Measurements from ENCODE around the gene ERC2.
"Not testable (repeated sequence)": the region's sequence is repeated elsewhere in the genome, so short reads cannot be mapped to it uniquely, and the experiment has no call there.

The ERC2 gene

GRCh38 chr3:55860049-55860721 lies 608.1 kb downstream of the ERC2 start:
- no peak for DNase-seq

DNA sequence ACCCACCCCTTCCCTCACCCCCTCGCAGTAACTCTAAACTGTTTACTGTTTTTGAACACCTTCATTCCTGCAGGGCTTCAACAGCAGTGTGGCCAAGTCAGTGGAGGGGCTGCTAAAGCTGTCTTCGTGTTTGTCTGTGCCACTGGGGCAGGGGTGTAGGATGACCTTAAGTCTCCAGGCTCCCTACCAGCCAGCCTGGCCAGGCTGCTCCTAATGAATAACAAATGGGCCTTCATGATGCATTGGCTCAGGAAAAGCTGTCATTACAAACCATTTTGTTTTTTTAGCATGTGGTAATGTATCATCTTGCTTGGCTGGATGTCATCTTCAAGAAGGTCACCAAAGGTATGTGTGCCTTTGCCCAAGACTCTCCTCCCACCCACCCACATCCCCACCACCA lies 609.0 kb downstream of the ERC2 start:
- no peak for DNase-seq

- DNase-seq: no peak
Observed at GRCh38 chr3:55858727-55859126, 609.5 kb downstream of the ERC2 start.

DNA sequence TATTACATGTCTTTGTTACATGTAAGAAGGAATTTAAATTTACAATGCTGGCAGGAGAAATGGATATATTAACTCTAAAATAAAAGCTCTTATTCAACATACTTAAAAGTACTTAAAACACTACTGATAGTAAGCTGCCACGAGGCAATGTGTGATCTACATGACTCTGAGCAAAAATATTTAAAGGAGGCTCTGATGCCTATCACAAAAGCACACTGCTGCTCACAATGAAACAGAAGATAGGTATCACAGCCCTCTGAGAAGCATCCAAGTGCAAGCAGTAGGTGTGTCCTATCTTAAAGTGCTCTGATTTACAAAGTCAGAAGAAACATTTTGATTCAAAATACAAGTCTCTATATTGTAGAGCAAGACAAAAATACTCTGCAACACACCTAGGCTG lies 610.0 kb downstream of the ERC2 start:
- no peak for DNase-seq

DNA sequence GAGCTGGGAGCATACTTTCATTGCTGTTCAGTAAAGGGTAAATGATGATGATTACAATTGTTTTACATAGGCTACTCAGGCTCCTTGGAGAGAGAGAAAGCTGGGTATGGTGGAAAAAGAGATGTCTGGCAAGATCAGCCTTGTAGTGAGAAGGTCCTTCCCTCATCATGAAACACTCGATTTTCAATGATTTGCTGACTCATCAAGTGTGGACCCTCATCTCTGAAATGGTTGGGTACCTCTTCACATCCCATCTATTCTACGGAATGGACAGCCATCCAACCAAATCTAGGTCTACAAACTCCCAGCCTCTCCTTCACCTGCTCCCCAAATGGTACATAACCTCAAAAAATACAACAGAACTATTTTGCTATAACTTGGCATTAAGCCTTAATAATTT lies 610.6 kb downstream of the ERC2 start:
- no peak for DNase-seq

GRCh38 chr3:55855311-55855710 lies 613.0 kb downstream of the ERC2 start:
- no peak for DNase-seq

DNA sequence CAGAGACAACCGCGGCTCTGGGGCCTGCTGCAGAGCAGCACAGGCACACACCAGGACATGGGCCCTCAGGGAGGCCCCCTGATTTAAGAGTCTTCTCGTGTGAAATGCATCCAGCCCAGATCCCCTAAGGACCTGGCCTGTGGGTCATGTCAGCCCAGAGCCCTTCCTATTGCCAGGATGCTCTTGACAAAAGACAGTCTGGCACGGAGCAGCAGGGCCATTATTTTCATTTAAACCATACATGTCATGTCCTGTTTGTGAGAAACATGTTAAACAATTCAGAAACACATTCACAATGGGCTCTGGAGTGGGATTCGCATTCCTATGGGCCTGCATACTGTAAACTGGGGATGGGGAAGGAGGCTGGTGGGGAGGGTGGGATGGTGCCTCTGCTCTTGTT lies 613.8 kb downstream of the ERC2 start:
- no peak for DNase-seq

DNA sequence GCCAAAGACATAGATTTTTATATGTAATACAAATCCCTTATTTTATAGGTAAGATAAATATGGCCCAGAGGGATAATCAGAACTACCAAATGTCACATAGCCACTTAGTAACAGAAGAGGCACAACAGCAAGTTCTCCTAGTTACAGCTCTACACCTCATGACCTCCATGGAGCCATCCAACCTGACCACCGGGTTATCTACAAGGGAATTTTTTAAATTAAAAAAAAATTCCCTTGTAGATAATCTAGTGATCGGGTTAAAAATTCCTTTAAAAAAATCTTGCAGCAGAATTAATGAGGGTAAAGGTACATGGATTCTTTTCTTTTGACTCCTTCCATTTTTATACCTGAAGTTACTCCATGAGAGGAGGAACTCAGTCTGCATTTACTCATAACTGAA lies 615.9 kb downstream of the ERC2 start:
- DNase-seq: no peak

DNA sequence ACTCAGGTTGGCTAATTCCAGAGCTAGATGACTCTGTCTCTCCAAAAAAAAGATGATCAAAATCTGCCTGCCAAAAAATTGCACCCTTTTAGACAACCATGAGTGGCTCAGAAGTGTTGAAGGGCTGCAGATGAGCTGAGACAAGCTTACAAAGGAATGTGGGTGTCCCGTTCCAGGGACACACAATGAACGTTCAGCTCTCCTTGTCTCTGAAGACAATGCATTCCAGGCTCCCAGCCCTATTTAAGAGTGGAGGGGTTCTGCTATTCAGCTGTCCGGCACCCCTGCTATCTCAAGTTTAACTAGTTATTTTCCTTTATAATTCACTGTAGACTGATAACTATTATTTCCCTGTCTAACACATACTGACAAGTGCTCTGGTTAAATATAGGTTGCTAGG lies 626.1 kb downstream of the ERC2 start:
- DNase-seq: no peak

DNA sequence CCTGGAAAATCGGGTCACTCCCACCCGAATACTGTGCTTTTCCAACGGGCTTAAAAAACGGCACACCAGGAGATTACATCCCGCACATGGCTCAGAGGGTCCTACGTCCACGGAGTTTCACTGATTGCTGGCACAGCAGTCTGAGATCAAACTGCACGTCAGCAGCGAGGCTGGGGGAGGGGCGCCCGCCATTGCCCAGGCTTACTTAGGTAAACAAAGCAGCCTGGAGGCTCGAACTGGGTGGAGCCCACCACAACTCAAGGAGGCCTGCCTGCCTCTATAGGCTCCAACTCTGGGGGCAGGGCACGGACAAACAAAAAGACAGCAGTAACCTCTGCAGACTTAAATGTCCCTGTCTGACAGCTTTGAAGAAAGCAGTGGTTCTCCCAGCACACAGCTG lies 636.4 kb downstream of the ERC2 start:
- not testable (repeated sequence) for DNase-seq

DNA sequence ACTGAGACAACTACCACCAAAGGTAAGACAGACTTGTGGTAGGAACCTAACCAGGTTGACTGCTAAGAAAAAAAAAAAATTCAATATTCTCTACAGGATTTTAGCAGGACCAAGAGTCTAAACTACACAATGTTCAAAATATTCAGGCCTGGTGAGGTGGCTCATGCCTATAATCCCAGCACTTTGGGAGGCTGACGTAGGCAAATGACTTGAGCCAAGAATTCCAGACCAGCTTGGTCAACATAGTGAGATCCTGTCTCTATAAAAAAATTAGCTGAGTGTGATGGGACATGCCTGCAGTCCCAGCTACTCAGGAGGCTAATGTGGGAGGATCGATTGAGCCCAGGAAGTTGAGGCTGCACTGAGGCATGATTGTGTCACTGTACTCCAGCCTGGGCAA lies 639.6 kb downstream of the ERC2 start:
- DNase-seq: no peak

- DNase-seq: no peak
Observed at GRCh38 chr3:55827786-55828185, 640.5 kb downstream of the ERC2 start.

DNA sequence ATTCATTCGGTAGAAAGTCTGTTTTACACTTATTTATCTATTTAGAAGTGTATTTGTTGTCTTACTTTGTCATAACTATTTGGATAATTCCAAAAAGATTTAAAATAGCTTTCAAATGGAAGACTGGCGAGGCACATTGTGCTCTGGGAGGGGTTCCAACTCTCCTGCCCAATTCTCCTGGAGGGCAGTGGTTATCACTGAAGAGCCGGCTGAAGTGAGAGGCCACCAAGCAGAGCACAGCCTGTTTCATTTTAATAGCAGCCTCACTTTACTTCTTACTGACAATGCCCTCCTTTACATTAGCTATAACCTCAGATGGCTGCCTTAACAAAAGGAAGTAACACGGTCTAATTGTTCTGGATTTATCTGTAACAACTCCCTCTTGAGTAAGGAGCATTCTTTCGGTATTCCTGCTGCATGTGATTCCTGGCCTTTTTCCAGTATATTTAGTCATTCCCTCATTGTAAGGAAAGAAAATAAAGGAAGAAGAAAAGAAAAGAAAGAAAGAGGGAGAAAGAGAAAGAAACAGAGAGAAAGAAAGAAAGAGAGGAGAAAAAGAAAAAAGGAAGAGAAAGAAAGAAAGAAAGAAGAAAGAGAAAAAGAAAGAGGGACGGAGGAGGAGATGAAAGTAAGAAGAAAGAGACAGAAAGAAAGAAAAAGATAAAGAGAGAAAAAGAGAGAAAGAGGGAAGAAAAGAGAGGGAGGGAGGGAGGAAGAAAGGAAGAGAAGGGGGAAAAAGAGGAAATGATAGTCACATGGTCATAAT lies 641.4 kb downstream of the ERC2 start:
- DNase-seq: no peak

GRCh38 chr3:55826097-55826496 lies 642.2 kb downstream of the ERC2 start:
- DNase-seq: no peak

- no peak for DNase-seq
Observed at GRCh38 chr3:55824406-55824805, 643.9 kb downstream of the ERC2 start.

- no peak for DNase-seq
Observed at GRCh38 chr3:55823829-55824228, 644.4 kb downstream of the ERC2 start.

DNA sequence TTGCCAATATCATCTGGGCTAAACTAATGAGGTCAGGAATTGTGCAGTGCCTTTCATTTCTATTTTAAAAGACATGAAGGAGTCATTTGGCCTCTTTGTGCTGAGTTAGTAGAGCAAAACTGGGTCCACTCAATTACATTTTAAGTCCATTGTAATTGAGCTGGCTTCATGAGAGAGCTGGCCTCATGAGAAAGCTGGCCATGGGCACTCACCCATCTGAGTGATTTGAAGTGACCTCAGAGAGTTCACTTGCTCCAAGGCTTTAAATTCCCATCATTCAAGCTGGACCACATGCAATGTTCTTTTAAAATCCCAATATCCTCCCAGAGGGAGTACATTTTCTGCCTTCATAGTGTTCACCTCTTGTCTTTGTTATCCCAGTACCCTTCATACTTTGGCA lies 645.3 kb downstream of the ERC2 start:
- DNase-seq: no peak

DNA sequence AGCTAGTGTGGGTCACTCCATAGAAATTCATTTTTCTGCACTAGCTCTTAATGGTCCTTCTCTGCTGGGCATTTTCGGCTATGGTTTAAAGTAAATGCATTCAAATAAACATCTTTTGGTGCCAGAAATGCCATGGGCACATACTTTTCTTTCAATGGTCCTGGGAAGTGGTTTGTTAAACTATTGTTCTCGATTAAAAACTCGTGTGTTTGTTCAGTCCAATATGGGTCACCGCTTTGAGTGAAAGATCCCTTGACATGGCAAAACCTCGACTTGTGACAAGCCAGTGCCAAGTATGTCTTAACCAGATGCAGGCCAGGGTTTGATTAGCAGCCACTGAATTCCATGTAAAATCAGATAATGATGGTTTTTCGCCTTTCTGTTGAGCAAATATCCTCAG lies 649.3 kb downstream of the ERC2 start:
- DNase-seq: no peak

- DNase-seq: no peak
Observed at GRCh38 chr3:55818485-55818884, 649.8 kb downstream of the ERC2 start.

- DNase-seq: no peak
Observed at GRCh38 chr3:55816794-55817576, 651.3 kb downstream of the ERC2 start.

- no peak for DNase-seq
Observed at GRCh38 chr3:55815262-55815661, 653.0 kb downstream of the ERC2 start.

GRCh38 chr3:55813268-55814097 lies 654.8 kb downstream of the ERC2 start:
- no peak for DNase-seq

GRCh38 chr3:55812394-55813013 lies 655.8 kb downstream of the ERC2 start:
- DNase-seq: no peak

All from hematopoietic multipotent progenitor cell treated with erythropoietin and hydrocortisone succinate and interleukin-3 and kit ligand, for 6 days (in vitro differentiated cells).